Thymus (tissue), 14 donors: ENCODE results near the gene SPINT3. TPM values are rescaled to one million over a fixed set of nuclear protein-coding genes. Genes with fewer than 3 reads are reported as not detected.

Experiments
- DNase-seq, 9 donors: peaks; one replicate each; pipeline ENCODE4 v3.0.0-alpha.2; 2013; ENCODE audit warnings: low spot score in 9 of 9, low read depth in 6 of 9, missing footprints in 1 of 9
- H3K27ac ChIP-seq, 2 donors: one replicate each; pipeline ENCODE4 v1.5.1; 2013; ENCODE audit warnings: control low read depth in 1 of 2, low read depth in 1 of 2, low read length in 1 of 2, mild to moderate bottlenecking in 1 of 2, moderate library complexity in 1 of 2
- H3K27me3 ChIP-seq, 2 donors: one replicate each; pipeline ENCODE4 v1.5.1; 2013; ENCODE audit warnings: low read length in 1 of 2; ENCODE audit not compliant: control insufficient read depth in 2 of 2, insufficient read depth in 1 of 2
- H3K36me3 ChIP-seq, 2 donors: one replicate each; pipeline ENCODE4 v1.5.1; 2013; ENCODE audit warnings: low read length in 1 of 2, mild to moderate bottlenecking in 1 of 2, moderate library complexity in 1 of 2; ENCODE audit not compliant: control insufficient read depth in 2 of 2, insufficient read depth in 2 of 2
- H3K4me1 ChIP-seq, 2 donors: one replicate each; pipeline ENCODE4 v1.5.1; 2013; ENCODE audit warnings: low read length in 2 of 2; ENCODE audit not compliant: control insufficient read depth in 2 of 2, insufficient read depth in 2 of 2
- H3K4me3 ChIP-seq, 2 donors: one replicate each; pipeline ENCODE4 v1.5.1; 2013; ENCODE audit warnings: low read length in 2 of 2, control low read depth in 1 of 2, mild to moderate bottlenecking in 1 of 2
- H3K9me3 ChIP-seq, 2 donors: one replicate each; pipeline ENCODE4 v1.5.1; 2013; ENCODE audit warnings: low read length in 1 of 2, mild to moderate bottlenecking in 1 of 2; ENCODE audit not compliant: control insufficient read depth in 2 of 2, insufficient read depth in 1 of 2
- WGBS: extraction: QIAGEN DNeasy Blood & Tissue Kit; methylation state at CpG from one replicate; pipeline ENCODE4 v1.1.7; 2013; 5-methylcytosine and 5-hydroxymethylcytosine counted together
- long read RNA-seq, 10 donors: transcript quantifications; one replicate each; lab custom pipeline, GENCODE V29; 2026
- polyA plus RNA-seq: library from polyadenylated mRNA; stranded (reverse); fragments of 200-250 nt; gene quantifications from one replicate; pipeline ENCODE4 v1.2.3, GENCODE V29; 2013
- total RNA-seq: library from RNA; stranded (reverse); fragments of 120-200 nt; gene quantifications from one replicate; pipeline ENCODE4 v1.2.4, GENCODE V29; 2013
- donor health status: healthy.

SPINT3 gene
- not detected for total RNA-seq
- polyA plus RNA-seq: not detected
- long read RNA-seq, donor 1: 0 reads
- long read RNA-seq, donor 2: 0 reads
- long read RNA-seq, donor 3: 0 reads
- long read RNA-seq, donor 4: 0 reads
- long read RNA-seq, donor 5: 0 reads
- long read RNA-seq, donor 6: 0 reads
- long read RNA-seq, donor 7: 0 reads
- long read RNA-seq, donor 8: 0 reads
- long read RNA-seq, donor 9: 0 reads
- long read RNA-seq, donor 10: 0 reads

DNA sequence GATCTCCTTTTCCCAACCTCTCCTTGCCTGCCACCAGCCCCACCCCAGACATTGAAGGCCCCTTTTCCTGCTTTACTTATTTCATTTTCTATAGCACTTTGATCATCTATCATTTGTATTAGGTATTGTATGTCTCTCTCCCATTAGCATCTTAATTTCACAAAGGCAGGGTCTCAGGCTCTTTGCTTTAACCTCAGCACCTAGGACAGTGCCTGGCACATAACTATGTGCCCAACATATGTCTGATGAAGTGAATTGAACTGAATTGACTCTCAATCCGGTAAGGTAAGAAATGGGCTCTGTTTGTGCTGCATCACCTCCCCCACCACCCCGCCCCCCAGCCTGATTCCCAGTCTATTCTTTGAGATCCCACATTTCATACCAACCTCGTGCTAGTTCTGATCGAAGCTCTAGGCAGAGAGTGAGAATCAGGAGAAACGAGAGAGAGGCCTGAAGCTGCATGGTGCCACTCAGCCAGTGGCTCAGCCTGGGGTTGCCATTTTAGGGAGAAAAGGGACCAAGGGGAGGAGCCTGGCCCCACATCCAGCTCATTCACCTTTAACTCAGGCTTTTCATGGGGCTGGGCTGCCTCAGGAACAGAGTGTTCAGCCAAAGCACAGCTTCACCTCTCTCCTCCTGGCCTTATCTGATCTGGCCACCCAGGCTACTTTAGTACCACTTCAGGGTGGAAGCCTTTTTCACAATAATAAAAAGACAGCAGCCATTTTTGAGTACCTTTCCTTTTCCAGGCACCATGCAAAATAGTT, at the start of gene SPINT3:
SPINT3 (minus strand) TSS at position 476 of the 767 bp plus-strand sequence; CDS start at position 462, 14 bp downstream.
- Histone ChIP-seq H3K4me3 (no peak within 1 kb of the TSS), H3K4me1 (no peaks in the 10 kb centered on the region), H3K27ac (no peak within 1 kb of the TSS), H3K36me3 (no peaks in the 10 kb centered on the region), H3K9me3 (no peaks in the 10 kb centered on the region), H3K27me3 (no peaks in the 10 kb centered on the region)
- no peak for DNase-seq
- WGBS: 74% methylated on average over 5 of the region's 5 CpGs

GRCh38 chr20:45564760-45565276, 49.4 kb upstream of the SPINT3 start:
- H3K27ac ChIP-seq: no peak overlapping the region
- 95% methylated on average over 2 of the region's 2 CpGs for WGBS
- H3K27me3 ChIP-seq: no peaks in the 10 kb centered on the region
- no peak overlapping the region for H3K4me3 ChIP-seq
- no peaks in the 10 kb centered on the region for H3K4me1 ChIP-seq
- no peaks in the 10 kb centered on the region for H3K36me3 ChIP-seq
- no peak for DNase-seq
- H3K9me3 ChIP-seq: no peaks in the 10 kb centered on the region

GRCh38 chr20:45555198-45555597, 39.8 kb upstream of the SPINT3 start:
- DNase-seq: no peak
- Histone ChIP-seq H3K4me3 (no peak overlapping the region), H3K36me3 (no peaks in the 10 kb centered on the region), H3K4me1 (no peaks in the 10 kb centered on the region), H3K27ac (no peak overlapping the region), H3K27me3 (no peaks in the 10 kb centered on the region), H3K9me3 (no peaks in the 10 kb centered on the region)
- WGBS: 95% methylated on average over 1 of the region's 1 CpG

- no peaks in the 10 kb centered on the region for H3K4me1 ChIP-seq
These were observed 37.0 kb upstream of the SPINT3 start for GRCh38 chr20:45552456-45552855.

GRCh38 chr20:45550765-45551164, 35.3 kb upstream of the SPINT3 start:
- no peaks in the 10 kb centered on the region for H3K9me3 ChIP-seq
- no peak overlapping the region for H3K4me3 ChIP-seq
- no peaks in the 10 kb centered on the region for H3K4me1 ChIP-seq
- H3K27me3 ChIP-seq: peaks cover 0 to 2% of the 10 kb centered on the region in 2 donors
- H3K36me3 ChIP-seq: no peaks in the 10 kb centered on the region
- no peak overlapping the region for H3K27ac ChIP-seq
- no peak for DNase-seq

More at GRCh38 chr20:45552456-45552855, 37.0 kb upstream of the SPINT3 start:
- Histone ChIP-seq H3K27me3 (no peaks in the 10 kb centered on the region), H3K27ac (no peak overlapping the region), H3K4me3 (no peak overlapping the region), H3K9me3 (no peaks in the 10 kb centered on the region), H3K36me3 (no peaks in the 10 kb centered on the region)
- no peak for DNase-seq
- WGBS: 91% methylated on average over 2 of the region's 2 CpGs

GRCh38 chr20:45548410-45548809, 33.0 kb upstream of the SPINT3 start:
- H3K36me3 ChIP-seq: no peaks in the 10 kb centered on the region
- DNase-seq: no peak
- no peak overlapping the region for H3K4me3 ChIP-seq
- no peaks in the 10 kb centered on the region for H3K4me1 ChIP-seq
- no peak overlapping the region for H3K27ac ChIP-seq
- no peaks in the 10 kb centered on the region for H3K9me3 ChIP-seq
- 85% methylated on average over 7 of the region's 7 CpGs for WGBS
- peaks cover 0 to 2% of the 10 kb centered on the region in 2 donors for H3K27me3 ChIP-seq

GRCh38 chr20:45547206-45547770, 31.9 kb upstream of the SPINT3 start, which contains the start of gene EPPIN:
TSS of gene EPPIN (minus strand) at chr20:45547401. CDS start at chr20:45547357, 44 bp downstream.
- Histone ChIP-seq H3K27me3 (peaks cover 0 to 2% of the 10 kb centered on the region in 2 donors), H3K27ac (no peak within 1 kb of the TSS), H3K9me3 (no peaks in the 10 kb centered on the region), H3K4me1 (no peaks in the 10 kb centered on the region), H3K4me3 (no peak within 1 kb of the TSS), H3K36me3 (no peaks in the 10 kb centered on the region)
- WGBS: 91% methylated on average over 6 of the region's 6 CpGs
- DNase-seq: no peak

DNA sequence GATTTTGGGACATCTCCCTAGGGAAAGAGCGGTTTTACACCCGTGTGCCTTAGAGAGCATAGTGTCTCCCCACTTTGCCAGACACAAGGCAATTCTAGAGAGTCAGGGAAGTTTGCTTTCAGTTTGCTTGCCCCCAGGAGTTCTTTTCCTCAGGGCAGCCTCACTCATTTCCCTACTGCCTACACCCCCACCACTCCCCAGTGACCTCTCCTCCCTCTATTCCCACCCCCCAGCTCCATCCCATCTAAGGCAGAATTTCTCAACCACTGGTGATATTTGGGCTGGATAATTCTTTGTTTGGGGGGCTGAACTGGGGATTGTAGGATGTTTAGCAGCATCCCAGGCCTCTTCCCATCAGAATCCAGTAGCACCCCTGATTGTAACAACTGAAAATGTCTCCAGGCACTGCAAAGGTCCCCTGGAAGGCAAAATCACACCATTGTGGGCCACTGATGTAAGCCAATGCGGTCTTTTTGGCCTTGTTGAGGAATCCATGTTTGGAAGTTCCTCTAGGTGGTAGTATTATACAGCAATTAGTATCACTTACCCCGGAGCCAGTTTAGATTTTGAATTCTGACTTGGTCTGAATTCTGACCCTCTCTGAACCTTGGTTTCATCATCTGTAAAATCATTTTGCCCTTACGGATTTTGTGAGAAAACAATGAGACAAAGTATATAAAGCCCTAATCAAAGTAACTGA, 30.5 kb upstream of the SPINT3 start:
- no peaks in the 10 kb centered on the region for H3K36me3 ChIP-seq
- H3K27ac ChIP-seq: no peak overlapping the region
- H3K9me3 ChIP-seq: no peaks in the 10 kb centered on the region
- H3K4me3 ChIP-seq: no peak overlapping the region
- DNase-seq: no peak
- H3K4me1 ChIP-seq: no peaks in the 10 kb centered on the region
- H3K27me3 ChIP-seq: peaks cover 0 to 2% of the 10 kb centered on the region in 2 donors
- WGBS: 26% methylated on average over 5 of the region's 5 CpGs
